GM20000 (cell line): ENCODE measurements around the gene PA2G4.

Source experiments
- DNase-seq: peaks from one replicate; pipeline ENCODE4 v3.0.0; 2012; ENCODE audit warnings: low spot score
- CTCF ChIP-seq: IDR thresholded peaks from 2 replicates; pipeline ENCODE4 v1.5.1; 2012; ENCODE audit warnings: mild to moderate bottlenecking, control low read depth; ENCODE audit errors: extremely low read depth, missing control alignments

Gene PA2G4

DNA sequence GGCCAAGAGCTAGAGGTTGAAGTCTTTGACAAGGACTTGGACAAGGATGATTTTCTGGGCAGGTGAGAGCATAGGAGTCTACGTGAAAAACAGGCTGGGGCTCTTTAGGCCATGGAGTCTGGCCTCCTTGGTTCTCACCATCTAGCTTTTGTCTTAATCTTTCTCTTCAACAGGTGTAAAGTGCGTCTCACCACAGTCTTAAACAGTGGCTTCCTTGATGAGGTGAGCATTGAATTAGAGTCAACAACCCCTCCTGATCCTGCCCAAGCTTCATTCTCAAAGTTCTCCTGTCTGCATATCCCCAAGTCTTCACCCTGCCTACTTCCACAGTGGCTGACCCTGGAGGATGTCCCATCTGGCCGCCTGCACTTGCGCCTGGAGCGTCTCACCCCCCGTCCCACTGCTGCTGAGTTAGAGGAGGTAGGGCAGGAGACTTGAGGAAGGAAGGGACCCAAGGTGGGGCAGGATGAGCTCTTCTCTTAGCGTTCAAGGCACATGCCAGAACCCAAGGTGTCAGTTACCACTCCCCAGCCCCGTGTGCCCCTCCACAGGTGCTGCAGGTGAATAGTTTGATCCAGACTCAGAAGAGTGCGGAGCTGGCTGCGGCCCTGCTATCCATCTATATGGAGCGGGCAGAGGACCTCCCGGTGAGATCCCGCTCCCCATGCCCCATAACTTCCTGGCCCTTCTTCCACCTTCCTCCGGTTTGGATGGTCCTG is 33.7 kb downstream of the PA2G4 start:
- TF ChIP-seq CTCF: no peak
- DNase-seq: no peak

- TF ChIP-seq CTCF: no peak
- DNase-seq: no peak
Measured at GRCh38 chr12:56141946-56142784, 37.8 kb downstream of the PA2G4 start.

DNA sequence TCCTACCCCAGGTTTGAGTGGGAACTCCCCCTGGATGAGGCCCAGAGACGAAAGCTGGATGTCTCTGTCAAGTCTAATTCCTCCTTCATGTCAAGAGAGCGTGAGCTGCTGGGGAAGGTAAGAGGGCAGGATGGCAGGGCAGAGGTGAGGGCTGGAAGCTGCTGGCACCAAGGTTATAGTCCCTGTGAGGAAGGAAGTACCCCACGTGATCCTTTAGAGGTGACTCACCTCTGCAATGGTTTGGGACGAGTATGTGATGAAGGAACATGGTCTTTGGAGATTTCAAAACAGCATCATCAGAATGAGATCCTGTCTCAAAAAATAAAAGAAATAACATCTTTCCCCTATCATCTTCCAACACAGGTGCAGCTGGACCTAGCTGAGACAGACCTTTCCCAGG is 38.9 kb downstream of the PA2G4 start:
- TF ChIP-seq CTCF: no peak
- no peak for DNase-seq

DNA sequence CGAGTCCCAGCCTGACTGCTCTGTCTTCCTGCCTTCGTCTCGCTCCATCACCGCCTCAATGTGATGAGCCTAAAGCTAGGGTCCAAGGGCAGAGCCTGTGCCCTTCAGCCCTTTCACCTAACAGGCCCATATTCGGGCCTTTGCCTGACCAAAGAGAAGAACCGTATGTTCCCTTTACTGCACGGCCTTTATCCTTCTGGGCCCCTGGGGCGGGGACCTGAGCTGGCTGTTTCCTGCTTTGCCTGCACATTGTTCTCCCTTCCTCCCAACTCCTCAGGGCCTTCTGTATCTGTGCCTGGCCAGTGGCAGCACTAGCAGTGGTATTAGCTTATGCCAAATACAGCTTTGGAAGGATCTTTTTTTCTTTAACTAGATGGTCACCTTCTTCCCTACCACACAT is 39.5 kb downstream of the PA2G4 start:
- TF ChIP-seq CTCF: no peak
- no peak for DNase-seq

GRCh38 chr12:56145217-56145616 is 40.9 kb downstream of the PA2G4 start:
- TF ChIP-seq CTCF: no peak

DNA sequence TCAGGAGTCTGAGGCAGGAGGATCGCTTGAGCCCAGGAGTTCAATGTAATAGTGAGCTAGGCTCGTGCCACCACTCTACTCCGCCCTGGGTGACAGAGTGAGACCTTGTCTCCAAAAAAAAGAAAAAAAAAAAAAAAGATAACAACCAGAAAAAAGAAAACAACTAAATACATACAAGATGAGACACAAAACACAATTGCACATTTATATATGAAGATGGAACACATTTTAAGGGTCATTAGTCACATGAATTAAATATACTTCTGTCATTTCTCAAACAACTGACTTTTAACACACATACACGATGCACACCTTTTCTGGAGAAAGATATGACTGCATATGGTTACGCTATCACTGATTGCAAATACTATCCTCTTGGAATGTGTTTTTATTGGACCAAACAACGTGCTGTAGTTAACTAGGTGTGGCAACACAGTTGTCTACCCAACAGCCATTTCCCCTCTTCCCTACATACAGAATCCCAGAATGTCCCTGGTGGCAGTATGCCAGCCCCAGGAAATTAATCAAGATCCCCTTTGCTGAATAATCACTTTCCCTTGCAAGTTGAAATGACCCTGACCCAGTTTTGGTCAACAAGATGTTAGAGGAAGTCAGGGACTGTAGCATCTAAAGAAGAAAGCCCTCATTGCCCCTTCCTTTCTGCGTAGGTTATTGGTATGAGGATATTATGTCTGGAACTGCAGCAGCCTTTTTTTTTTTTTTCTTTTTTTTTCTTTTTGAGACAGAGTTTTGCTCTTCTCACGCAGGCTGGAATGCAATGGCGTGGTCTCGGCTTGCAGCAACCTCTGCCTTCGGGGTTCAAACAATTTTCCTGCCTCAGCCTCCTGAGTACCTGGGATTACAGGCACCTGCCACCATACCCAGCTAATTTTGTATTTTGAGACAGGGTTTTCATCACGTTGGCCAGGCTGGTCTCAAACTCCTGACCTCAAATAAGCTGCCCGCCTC is 42.4 kb downstream of the PA2G4 start:
- no peak for TF ChIP-seq CTCF
- DNase-seq: no peak

More at GRCh38 chr12:56145217-56145616, 40.9 kb downstream of the PA2G4 start:
- no peak for DNase-seq
